H9 (cell line): Measurements from ENCODE around the gene PTTG1IP. TPM values are rescaled to one million over a fixed set of nuclear protein-coding genes. Genes with fewer than 3 reads are reported as not detected.

Experiments
- DNase-seq: peaks from one replicate; pipeline ENCODE4 v3.0.0-alpha.2; 2017
- H2AFZ ChIP-seq: one replicate; pipeline ENCODE4 v1.6.1; 2013; ENCODE audit warnings: mild to moderate bottlenecking, low read length, control low read depth, moderate library complexity
- H2AK5ac ChIP-seq: 2 replicates; pipeline ENCODE4 v1.6.1; 2013; ENCODE audit warnings: low read length, control low read depth, mixed read lengths; ENCODE audit not compliant: insufficient read length
- H2BK120ac ChIP-seq: one replicate; pipeline ENCODE4 v1.6.1; 2013; ENCODE audit warnings: low read depth, mild to moderate bottlenecking, low read length, control low read depth, inconsistent platforms; ENCODE audit not compliant: poor library complexity, severe bottlenecking
- H2BK12ac ChIP-seq: 2 replicates; pipeline ENCODE4 v1.6.1; 2013; ENCODE audit warnings: low read length, control low read depth, mixed read lengths, low read depth; ENCODE audit not compliant: insufficient read length
- H2BK15ac ChIP-seq: 2 replicates; pipeline ENCODE4 v1.6.1; 2013; ENCODE audit warnings: low read depth, low read length, control low read depth
- H2BK20ac ChIP-seq: one replicate; pipeline ENCODE4 v1.6.1; 2013; ENCODE audit warnings: low read depth, mild to moderate bottlenecking, low read length, control low read depth, inconsistent platforms; ENCODE audit not compliant: poor library complexity, severe bottlenecking
- H2BK5ac ChIP-seq: 2 replicates; pipeline ENCODE4 v1.6.1; 2013; ENCODE audit warnings: low read length, control low read depth, mixed read lengths; ENCODE audit not compliant: insufficient read length
- H3K14ac ChIP-seq: 2 replicates; pipeline ENCODE4 v1.6.1; 2013; ENCODE audit warnings: low read length, control low read depth; ENCODE audit not compliant: insufficient read depth
- H3K18ac ChIP-seq: 2 replicates; pipeline ENCODE4 v1.6.1; 2013; ENCODE audit warnings: low read depth, mild to moderate bottlenecking, mixed read lengths, low read length, control low read depth; ENCODE audit not compliant: insufficient read length
- H3K23ac ChIP-seq: 2 replicates; pipeline ENCODE4 v1.6.1; 2013; ENCODE audit warnings: low read length, control low read depth, mixed read lengths, low read depth; ENCODE audit not compliant: insufficient read length
- H3K23me2 ChIP-seq: 2 replicates; pipeline ENCODE4 v1.6.1; 2013; ENCODE audit warnings: low read depth, mild to moderate bottlenecking, mixed read lengths, low read length, control low read depth; ENCODE audit not compliant: insufficient read length, poor library complexity, severe bottlenecking
- H3K27ac ChIP-seq: 2 replicates; pipeline ENCODE4 v1.5.1; 2013; ENCODE audit warnings: low read length, control low read depth, mixed read lengths, low read depth; ENCODE audit not compliant: insufficient read length
- H3K27me3 ChIP-seq: 2 replicates; pipeline ENCODE4 v1.6.1; 2013; ENCODE audit warnings: low read length, control low read depth, inconsistent platforms; ENCODE audit not compliant: insufficient read depth
- H3K4ac ChIP-seq: 2 replicates; pipeline ENCODE4 v1.6.1; 2013; ENCODE audit warnings: low read depth, mild to moderate bottlenecking, control low read depth, inconsistent platforms, low read length, moderate library complexity
- H3K4me1 ChIP-seq: 2 replicates; pipeline ENCODE4 v1.6.1; 2013; ENCODE audit warnings: low read length, control low read depth, inconsistent platforms; ENCODE audit not compliant: insufficient read depth
- H3K4me2 ChIP-seq: 2 replicates; pipeline ENCODE4 v1.6.1; 2013; ENCODE audit warnings: low read length, control low read depth, mixed read lengths; ENCODE audit not compliant: insufficient read length, insufficient read depth
- H3K56ac ChIP-seq: 2 replicates; pipeline ENCODE4 v1.6.1; 2013; ENCODE audit warnings: low read depth, mild to moderate bottlenecking, mixed read lengths, low read length, control low read depth; ENCODE audit not compliant: insufficient read length
- H3K79me1 ChIP-seq: 2 replicates; pipeline ENCODE4 v1.6.1; 2013; ENCODE audit warnings: low read depth, mild to moderate bottlenecking, moderate library complexity, low read length, control low read depth, inconsistent platforms; ENCODE audit not compliant: insufficient read depth, poor library complexity, severe bottlenecking
- H3K79me2 ChIP-seq: 2 replicates; pipeline ENCODE4 v1.6.1; 2013; ENCODE audit warnings: low read length, control low read depth, inconsistent platforms; ENCODE audit not compliant: insufficient read depth
- H3K9ac ChIP-seq: 2 replicates; pipeline ENCODE4 v1.6.1; 2013; ENCODE audit warnings: low read length, control low read depth, mixed read lengths; ENCODE audit not compliant: insufficient read length; ENCODE audit errors: extremely low read depth
- H3K9me3 ChIP-seq: one replicate; pipeline ENCODE4 v1.6.1; 2013; ENCODE audit warnings: low read depth, low read length, inconsistent platforms; ENCODE audit not compliant: control insufficient read depth
- H3T11ph ChIP-seq: one replicate; pipeline ENCODE4 v1.6.1; 2013; ENCODE audit warnings: mild to moderate bottlenecking, low read length, control low read depth, inconsistent platforms
- H4K20me1 ChIP-seq: one replicate; pipeline ENCODE4 v1.6.1; 2013; ENCODE audit not compliant: control insufficient read depth, insufficient read length, insufficient read depth
- H4K5ac ChIP-seq: 2 replicates; pipeline ENCODE4 v1.6.1; 2013; ENCODE audit warnings: low read depth, mild to moderate bottlenecking, mixed read lengths, low read length, control low read depth; ENCODE audit not compliant: insufficient read length
- H4K8ac ChIP-seq: replicated peaks from 2 replicates; pipeline ENCODE4 v1.6.1; 2013; ENCODE audit warnings: low read length, control low read depth, mixed read lengths, low read depth; ENCODE audit not compliant: insufficient read length
- H4K91ac ChIP-seq: 2 replicates; pipeline ENCODE4 v1.6.1; 2013; ENCODE audit warnings: low read depth, mild to moderate bottlenecking, moderate library complexity, mixed read lengths, low read length, control low read depth; ENCODE audit not compliant: insufficient read length
- H3K27ac Mint-ChIP-seq, 3 experiments: 2 replicates in 2 of 3; 3 replicates in 1 of 3; pipeline ENCODE4 v1.8.0; 2020 to 2021; ENCODE audit warnings: mixed read lengths in 3 of 3, mild to moderate bottlenecking in 1 of 3, moderate library complexity in 1 of 3
- H3K27me3 Mint-ChIP-seq: 2 replicates; pipeline ENCODE4 v1.8.0; 2021; ENCODE audit warnings: low read depth, mild to moderate bottlenecking, moderate library complexity, mixed read lengths
- H3K36me3 Mint-ChIP-seq, 3 experiments: 2 replicates in 2 of 3; 3 replicates in 1 of 3; pipeline ENCODE4 v1.8.0; 2020 to 2021; ENCODE audit warnings: low read depth in 3 of 3, mixed read lengths in 3 of 3; ENCODE audit not compliant: insufficient read depth in 1 of 3
- H3K4me1 Mint-ChIP-seq, 2 experiments: 2 replicates each; pipeline ENCODE4 v1.8.0; 2020; ENCODE audit warnings: mixed read lengths in 2 of 2
- H3K4me3 Mint-ChIP-seq, 2 experiments: 2 replicates in 1 of 2; 3 replicates in 1 of 2; pipeline ENCODE4 v1.8.0; 2020 to 2021; ENCODE audit warnings: mild to moderate bottlenecking in 2 of 2, mixed read lengths in 2 of 2, moderate library complexity in 1 of 2
- H3K9me3 Mint-ChIP-seq, 2 experiments: 2 replicates in 1 of 2; 3 replicates in 1 of 2; pipeline ENCODE4 v1.8.0; 2020; ENCODE audit warnings: mild to moderate bottlenecking in 2 of 2, mixed read lengths in 2 of 2, moderate library complexity in 1 of 2
- WGBS: extraction: QIAGEN DNeasy Blood & Tissue Kit; methylation state at CpG from one replicate; pipeline ENCODE4 v1.1.7; 2013; ENCODE audit warnings: missing lambda C conversion rate, low lambda C conversion rate, mixed read lengths; ENCODE audit not compliant: insufficient read length; ENCODE audit errors: extremely low coverage; 5-methylcytosine and 5-hydroxymethylcytosine counted together
- total RNA-seq: library from RNA; stranded (reverse); gene quantifications from 2 replicates; pipeline ENCODE4 v1.2.1, GENCODE V29; 2021
- TF ChIP-seq, protein P1 (sequence below): fragments of 200-600 bp; sonication (generic); conservative IDR thresholded peaks from 3 replicates; pipeline ENCODE4 v1.8.0; 2021; ENCODE audit warnings: antibody characterized with exemption, mild to moderate bottlenecking

Gene PTTG1IP
- total RNA-seq, 1 experiment from 2014 or later = 107 TPM

- Mint-ChIP-seq H3K4me3 (no peak overlapping the region), H3K9me3 (no peaks in the 10 kb centered on the region), H3K27me3 (no peaks in the 10 kb centered on the region), H3K36me3 (peaks cover 9 to 49% (median 47%) of the 10 kb centered on the region in 3 experiments; a peak in 5 of 7 replicates), H3K4me1 (peaks cover 9 to 12% of the 10 kb centered on the region in 2 experiments), H3K27ac (no peak overlapping the region)
- no peaks in the 10 kb centered on the region for H3K9me3 ChIP-seq
- no peak overlapping the region for H4K5ac ChIP-seq
- no peak overlapping the region for H3K56ac ChIP-seq
- WGBS = no CpG with 5 or more reads among the region's 4 CpGs
- H3K4me2 ChIP-seq = no peak overlapping the region
- H3K9ac ChIP-seq = no peak overlapping the region
- TF ChIP-seq, protein P1, sequence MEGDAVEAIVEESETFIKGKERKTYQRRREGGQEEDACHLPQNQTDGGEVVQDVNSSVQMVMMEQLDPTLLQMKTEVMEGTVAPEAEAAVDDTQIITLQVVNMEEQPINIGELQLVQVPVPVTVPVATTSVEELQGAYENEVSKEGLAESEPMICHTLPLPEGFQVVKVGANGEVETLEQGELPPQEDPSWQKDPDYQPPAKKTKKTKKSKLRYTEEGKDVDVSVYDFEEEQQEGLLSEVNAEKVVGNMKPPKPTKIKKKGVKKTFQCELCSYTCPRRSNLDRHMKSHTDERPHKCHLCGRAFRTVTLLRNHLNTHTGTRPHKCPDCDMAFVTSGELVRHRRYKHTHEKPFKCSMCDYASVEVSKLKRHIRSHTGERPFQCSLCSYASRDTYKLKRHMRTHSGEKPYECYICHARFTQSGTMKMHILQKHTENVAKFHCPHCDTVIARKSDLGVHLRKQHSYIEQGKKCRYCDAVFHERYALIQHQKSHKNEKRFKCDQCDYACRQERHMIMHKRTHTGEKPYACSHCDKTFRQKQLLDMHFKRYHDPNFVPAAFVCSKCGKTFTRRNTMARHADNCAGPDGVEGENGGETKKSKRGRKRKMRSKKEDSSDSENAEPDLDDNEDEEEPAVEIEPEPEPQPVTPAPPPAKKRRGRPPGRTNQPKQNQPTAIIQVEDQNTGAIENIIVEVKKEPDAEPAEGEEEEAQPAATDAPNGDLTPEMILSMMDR = no peak
- no peak for DNase-seq
- H4K8ac ChIP-seq = no peak overlapping the region
- no peak overlapping the region for H2BK12ac ChIP-seq
- no peaks in the 10 kb centered on the region for H3K27me3 ChIP-seq
- H3K14ac ChIP-seq = no peak overlapping the region
- H3K4ac ChIP-seq = no peak overlapping the region
- no peak overlapping the region for H3T11ph ChIP-seq
- no peaks in the 10 kb centered on the region for H3K4me1 ChIP-seq
- H3K23ac ChIP-seq = no peak overlapping the region
- H4K20me1 ChIP-seq = no peaks in the 10 kb centered on the region
- H2BK20ac ChIP-seq = no peak overlapping the region
- H2AFZ ChIP-seq = no peak overlapping the region
- no peak overlapping the region for H3K27ac ChIP-seq
- H3K79me2 ChIP-seq = peaks cover 1% of the 10 kb centered on the region; the same call in 1 of the 2 replicates
- no peak overlapping the region for H2BK15ac ChIP-seq
- H2BK5ac ChIP-seq = no peak overlapping the region
- no peaks in the 10 kb centered on the region for H3K79me1 ChIP-seq
- no peak overlapping the region for H2BK120ac ChIP-seq
- no peak overlapping the region for H3K18ac ChIP-seq
- H3K23me2 ChIP-seq = peaks cover 11% of the 10 kb centered on the region
- no peak overlapping the region for H2AK5ac ChIP-seq
- no peak overlapping the region for H4K91ac ChIP-seq
Measured at GRCh38 chr21:44805859-44806258, 67.6 kb downstream of the PTTG1IP start.
